Measurements from ENCODE around the gene SWAP70. TPM values are rescaled to one million over a fixed set of nuclear protein-coding genes. Genes with fewer than 3 reads are reported as not detected.
A peak's percentile ranks its signal among the peaks of the same experiment; 100 is the strongest.

The SWAP70 gene
- total and polyA plus RNA-seq, 10 of the 15 experiments (the other 5 are each of a cell fraction or from before 2014, with no cell fraction given), result 20.6 to 62.4 (median 41.7) TPM

DNA sequence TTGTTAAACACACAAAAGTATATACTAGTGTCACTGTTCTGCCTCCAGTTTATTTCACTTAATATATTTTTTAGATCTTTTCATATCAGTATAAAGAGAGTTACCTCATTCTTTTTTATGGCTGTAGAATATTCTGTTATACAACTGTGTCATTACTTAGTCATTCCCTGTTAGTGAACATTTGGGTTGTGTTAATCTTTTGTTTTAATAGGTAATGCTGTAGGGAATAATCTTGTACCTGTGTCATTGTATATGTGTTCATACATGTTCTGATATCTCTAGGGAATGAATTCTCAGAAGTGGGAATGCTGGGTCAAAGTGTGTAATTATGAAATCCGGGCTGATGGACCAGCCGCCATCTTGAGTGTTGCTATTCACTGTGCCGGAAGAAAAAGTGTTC is 71.4 kb downstream of the SWAP70 start:
- Histone ChIP-seq H3K4me1 (ENCODE audit: control insufficient read depth, insufficient read depth, low read length) (peaks cover 44% of the 10 kb centered on the region), H3K9me3 (replicated peaks; ENCODE audit: control insufficient read depth, insufficient read depth, low read length) (peaks cover 7% of the 10 kb centered on the region; the same call in 2 of the 3 replicates), H4K20me1 (ENCODE audit: control insufficient read depth, insufficient read depth) (no peaks in the 10 kb centered on the region), H2AFZ (ENCODE audit: control insufficient read depth, low read depth, low read length) (no peak overlapping the region), H3K9ac (ENCODE audit: control insufficient read depth, insufficient read depth, low read length) (no peak overlapping the region), H3K36me3 (ENCODE audit: control insufficient read depth in 2 of 2, insufficient read depth in 2 of 2, low read length in 1 of 2) (peaks cover 3 to 14% of the 10 kb centered on the region in 2 experiments; a peak in 3 of 4 replicates), H3K27me3 (replicated peaks in 1 of 2; ENCODE audit: control insufficient read depth in 2 of 2, insufficient read depth in 2 of 2, low read length in 1 of 2) (no peaks in the 10 kb centered on the region), H3K27ac (ENCODE audit: control insufficient read depth, insufficient read depth) (peak overlapping the region; percentile 40), H3K79me2 (ENCODE audit: control insufficient read depth, insufficient read depth, low read length) (peaks cover 2% of the 10 kb centered on the region), H3K4me3 (peak overlapping the region; percentile 30; the same call in 1 of the 2 replicates), H3K4me2 (ENCODE audit: control insufficient read depth, insufficient read depth) (peak overlapping the region; percentile 30)
- ChIA-PET SMC1A (ENCODE audit: uncharacterized antibody, unreplicated experiment) (interaction anchor here (0.8 to 5.8 kb wide), 2 partner anchors 12 to 15 kb away, joined by 3 to 39 read pairs; no protein-coding TSS in a partner anchor), POLR2A (no interaction called here), CTCF (interaction anchor here (0.7 to 3.1 kb wide), 2 partner anchors 13 to 14 kb away, joined by 3 to 8 read pairs; no protein-coding TSS in a partner anchor), RAD21 (ENCODE audit: unreplicated experiment) (interaction anchor here (1.5 kb wide), 1 partner anchor 11 kb away, joined by 4 read pairs; no protein-coding TSS in a partner anchor)
- ATAC-seq, result no peak
- WGBS (ENCODE audit: insufficient coverage, insufficient replicate concordance, low lambda C conversion rate, missing lambda C conversion rate), result 21% methylated on average over 3 of the region's 3 CpGs
- TF ChIP-seq IKZF1 (conservative IDR thresholded peaks at IDR 0.05) (no peak), IKZF2 (IDR thresholded peaks at IDR 0.05) (no peak), YY1 (IDR thresholded peaks at IDR 0.05; ENCODE audit: low read depth, low read length) (0 out of 2 replicates have a peak, but pooled peaks have one; percentile 12), GATAD2B (conservative IDR thresholded peaks at IDR 0.05; ENCODE audit: low read depth) (no peak), STAT3 (IDR thresholded peaks at IDR 0.05; ENCODE audit: low read depth, low read length) (no peak), CHD2 (IDR thresholded peaks at IDR 0.05; ENCODE audit: borderline replicate concordance, low read depth, low read length) (no peak)
- TF ChIP-seq, protein P1, sequence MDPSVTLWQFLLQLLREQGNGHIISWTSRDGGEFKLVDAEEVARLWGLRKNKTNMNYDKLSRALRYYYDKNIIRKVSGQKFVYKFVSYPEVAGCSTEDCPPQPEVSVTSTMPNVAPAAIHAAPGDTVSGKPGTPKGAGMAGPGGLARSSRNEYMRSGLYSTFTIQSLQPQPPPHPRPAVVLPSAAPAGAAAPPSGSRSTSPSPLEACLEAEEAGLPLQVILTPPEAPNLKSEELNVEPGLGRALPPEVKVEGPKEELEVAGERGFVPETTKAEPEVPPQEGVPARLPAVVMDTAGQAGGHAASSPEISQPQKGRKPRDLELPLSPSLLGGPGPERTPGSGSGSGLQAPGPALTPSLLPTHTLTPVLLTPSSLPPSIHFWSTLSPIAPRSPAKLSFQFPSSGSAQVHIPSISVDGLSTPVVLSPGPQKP (IDR thresholded peaks at IDR 0.05; ENCODE audit: low read depth, low read length), result no peak
- FAIRE-seq, result no peak
- BruUV-seq (replicated peaks), result no TSS peak
- in situ Hi-C loops (cut with MboI), result no loop called here
- intact Hi-C loops (cut with micrococcal nuclease; ENCODE audit: unreplicated experiment), result no loop called here
- no peak for DNase-seq (ENCODE audit: low read depth, low spot score)

Data from GM12878 (cell line).